Breast epithelium (tissue), 3 donors: ENCODE results near the gene CHL1.

ENCODE experiments used
- CTCF ChIP-seq, 3 donors: fragments of 450-650 bp; IDR thresholded peaks; one replicate each; pipeline ENCODE4 v1.5.1; 2016 to 2017; ENCODE audit warnings: antibody characterized with exemption in 3 of 3, mild to moderate bottlenecking in 3 of 3, moderate library complexity in 3 of 3
- POLR2A ChIP-seq: fragments of 450-650 bp; IDR thresholded peaks from one replicate; pipeline ENCODE4 v1.6.1; 2016; ENCODE audit warnings: antibody characterized with exemption, mild to moderate bottlenecking, moderate library complexity

- TF ChIP-seq CTCF (IDR thresholded peaks at IDR 0.05) (no peak), POLR2A (no peak)
Measured at GRCh38 chr3:210669-211068, 14.1 kb downstream of the CHL1 start.
